HG03575 (cell line): ENCODE measurements around the gene NEK10.
"Not testable (repeated sequence)": the region's sequence is repeated elsewhere in the genome, so short reads cannot be mapped to it uniquely, and the experiment has no call there.

ENCODE experiments used
- ATAC-seq: cut with Tn5 transposase; IDR thresholded peaks from one replicate; pipeline ENCODE4 v1.9.1; 2021; ENCODE audit not compliant: unreplicated experiment, insufficient number of reproducible peaks, low FRiP score; ENCODE audit errors: extremely low read depth

NEK10 gene

DNA sequence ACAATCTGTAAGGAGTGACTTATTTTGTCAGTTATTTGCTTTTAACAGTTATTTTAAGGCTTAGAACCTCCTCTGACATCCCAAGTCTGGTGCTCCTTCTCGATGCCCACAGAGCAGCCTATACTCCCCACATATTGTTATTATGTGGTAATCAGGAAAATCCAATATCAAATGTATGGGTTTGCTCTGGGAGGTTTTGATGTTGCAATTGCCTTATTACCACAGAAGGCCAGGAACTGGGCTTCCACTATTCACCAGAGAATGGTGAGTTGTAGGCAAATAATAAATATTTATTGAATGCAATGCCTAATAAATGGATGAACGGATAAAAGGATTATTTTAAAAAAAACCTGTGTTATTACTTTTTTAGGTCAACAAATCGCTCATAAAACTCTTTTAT is 12.2 kb downstream of the NEK10 start:
- no peak for ATAC-seq

DNA sequence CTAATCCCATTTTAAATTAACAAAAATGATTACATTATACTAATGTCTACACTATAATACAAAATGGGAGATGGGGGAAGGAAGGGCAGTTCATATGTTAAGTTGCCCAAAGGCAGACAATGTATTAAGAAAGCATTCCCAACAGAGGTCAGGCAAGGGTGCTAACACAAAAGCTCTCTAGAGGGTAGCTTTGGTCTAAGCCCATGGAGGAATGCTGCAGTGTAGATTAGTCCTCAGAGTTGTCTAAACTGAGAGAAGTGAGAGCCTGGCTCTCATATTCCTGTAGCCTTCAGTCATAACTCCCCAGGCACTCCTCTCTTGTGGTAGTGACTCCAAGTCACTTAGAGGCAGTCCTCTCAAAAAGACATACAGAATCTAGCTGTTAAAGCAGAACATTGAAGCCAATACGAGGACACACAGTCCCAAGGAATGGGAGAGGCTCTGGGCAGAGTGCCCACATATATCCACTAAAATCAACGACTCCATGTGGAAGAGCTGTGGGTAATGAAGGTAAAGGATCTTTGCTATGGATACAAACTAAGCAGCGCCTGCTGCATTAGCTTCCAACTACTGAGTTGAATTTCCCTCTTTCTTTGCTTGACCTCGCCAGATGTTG is 14.5 kb downstream of the NEK10 start:
- no peak for ATAC-seq

DNA sequence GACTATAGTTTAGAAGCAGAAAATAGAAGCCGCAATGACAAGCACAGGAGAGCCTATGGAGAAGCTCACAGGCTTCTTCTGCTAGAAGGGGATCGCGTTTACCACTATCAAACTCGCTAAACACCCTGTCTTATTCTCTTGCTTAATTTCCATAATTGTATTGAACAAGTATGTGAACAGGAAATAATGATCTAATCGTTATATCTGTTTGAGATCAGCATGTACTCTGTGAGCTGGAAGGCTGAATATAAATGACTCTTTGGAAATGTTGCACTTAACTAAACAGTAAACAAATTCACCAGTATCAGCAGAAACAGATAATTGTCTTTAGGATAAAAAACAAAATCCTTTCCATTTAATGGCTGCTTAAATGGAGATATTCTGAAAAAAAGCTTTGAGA is 15.0 kb downstream of the NEK10 start:
- no peak for ATAC-seq

DNA sequence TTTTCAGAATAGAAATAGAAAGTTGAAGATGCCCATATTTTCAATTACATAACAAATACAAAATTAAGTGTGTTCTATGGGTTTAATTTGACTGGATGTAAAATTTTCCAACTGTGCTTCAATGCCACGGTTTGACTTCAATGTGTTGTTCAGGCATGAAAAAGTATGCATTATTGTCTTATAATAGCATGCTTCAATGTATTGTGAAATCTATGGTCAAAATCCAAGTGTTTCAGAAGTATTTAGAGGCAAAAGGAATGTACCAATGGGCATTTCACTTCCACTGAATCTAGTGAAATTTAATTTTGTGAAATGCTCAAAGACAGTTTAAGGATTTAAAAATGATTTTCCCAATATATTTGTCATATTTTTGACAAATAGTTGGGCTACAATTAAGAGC is 16.0 kb downstream of the NEK10 start:
- ATAC-seq = no peak

DNA sequence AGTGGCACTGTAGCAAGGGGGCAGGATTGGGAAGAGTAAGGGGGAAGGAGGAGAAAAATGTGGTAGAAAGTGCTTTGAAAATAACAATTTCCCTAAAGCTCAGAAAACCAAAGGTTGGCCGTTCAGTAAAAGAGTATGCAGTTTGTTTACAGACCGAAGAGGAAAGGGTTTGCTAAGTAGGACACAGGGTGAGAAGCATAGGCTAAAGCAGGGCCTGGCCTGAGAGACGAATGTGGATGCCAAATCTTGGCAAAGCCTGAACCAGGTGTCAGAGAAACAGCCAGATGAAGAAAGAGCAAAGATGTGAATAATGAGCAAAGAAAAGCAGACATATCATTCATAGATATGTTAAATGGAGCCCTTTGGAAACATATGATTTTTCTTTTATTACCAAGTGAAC is 17.1 kb downstream of the NEK10 start:
- ATAC-seq = no peak

DNA sequence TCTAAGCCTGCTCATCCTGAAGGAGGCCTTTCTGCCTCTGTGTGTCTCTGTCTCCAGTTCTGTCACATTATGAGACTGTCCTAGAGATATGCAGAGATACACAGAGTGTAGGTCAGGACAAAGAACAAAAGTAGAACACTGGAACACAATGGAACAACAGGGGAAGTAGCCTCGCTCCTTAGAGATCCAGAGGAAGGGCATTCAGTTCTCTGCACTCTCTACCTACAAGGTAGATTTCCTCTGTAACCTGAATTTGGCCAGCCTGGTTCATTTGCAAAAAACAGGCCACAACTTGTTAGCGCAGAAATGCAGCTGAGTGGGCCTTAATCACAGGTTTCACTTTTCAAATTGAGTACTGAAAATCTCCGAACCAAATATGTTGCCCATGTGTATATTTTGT is 19.4 kb downstream of the NEK10 start:
- ATAC-seq = no peak

DNA sequence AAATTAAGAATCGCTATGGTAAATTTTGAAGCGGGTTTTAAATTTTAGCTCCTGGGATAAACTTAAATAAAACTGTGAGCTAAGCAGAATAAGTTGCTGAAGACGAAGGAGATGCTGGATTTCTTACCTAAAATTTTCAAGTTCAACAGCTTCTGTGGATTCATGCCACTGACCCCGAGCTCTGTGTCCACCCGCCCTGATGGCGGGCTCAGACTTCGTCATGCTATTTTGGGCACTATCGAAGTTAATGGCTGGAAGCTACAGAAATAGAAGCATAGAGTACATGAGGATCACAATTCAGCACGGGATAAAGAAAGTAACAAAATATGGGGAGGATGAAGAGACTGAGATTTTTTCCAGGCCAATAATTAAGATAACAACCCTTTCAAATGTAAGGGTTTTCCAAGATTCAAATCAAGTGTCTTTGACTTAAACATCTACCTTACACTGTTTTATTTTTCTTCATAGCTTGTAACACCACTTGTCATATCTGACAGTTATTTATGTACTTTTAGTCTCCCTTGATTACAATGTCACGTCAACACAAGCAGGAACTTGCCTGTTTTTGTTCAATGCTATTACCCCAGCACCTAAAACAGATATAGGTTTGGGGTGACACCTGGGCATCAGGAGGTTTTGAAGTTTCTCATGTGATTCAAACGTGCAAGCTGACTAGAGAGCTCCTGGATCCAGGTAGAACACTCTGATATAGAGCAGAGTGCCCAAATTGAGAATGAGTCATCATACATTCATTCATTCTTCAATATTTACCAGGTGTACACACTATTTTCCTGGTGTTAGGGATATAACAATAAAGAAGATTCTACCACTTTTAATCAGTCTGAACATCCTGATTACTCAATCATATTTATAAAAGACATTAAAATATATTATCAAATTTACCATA is 23.0 kb downstream of the NEK10 start:
- no peak for ATAC-seq

DNA sequence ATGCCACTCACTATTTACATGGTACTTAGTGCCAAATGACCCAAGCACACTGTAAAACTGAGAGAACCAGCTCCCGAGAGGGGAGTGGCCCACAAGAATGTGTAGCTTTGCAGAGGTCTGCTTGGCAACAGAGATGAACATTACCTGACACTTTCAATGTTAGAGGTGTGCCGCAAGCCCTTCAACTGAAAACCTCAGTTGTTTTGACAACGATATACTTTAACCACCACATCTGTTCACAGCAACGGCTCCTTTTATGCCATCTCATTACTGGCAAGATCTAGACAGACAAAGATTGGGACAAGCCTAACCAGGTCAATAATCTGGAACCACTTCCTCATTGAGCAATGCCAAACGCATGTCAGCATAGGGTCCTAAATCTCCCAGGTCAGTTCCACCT is 23.7 kb downstream of the NEK10 start:
- no peak for ATAC-seq

DNA sequence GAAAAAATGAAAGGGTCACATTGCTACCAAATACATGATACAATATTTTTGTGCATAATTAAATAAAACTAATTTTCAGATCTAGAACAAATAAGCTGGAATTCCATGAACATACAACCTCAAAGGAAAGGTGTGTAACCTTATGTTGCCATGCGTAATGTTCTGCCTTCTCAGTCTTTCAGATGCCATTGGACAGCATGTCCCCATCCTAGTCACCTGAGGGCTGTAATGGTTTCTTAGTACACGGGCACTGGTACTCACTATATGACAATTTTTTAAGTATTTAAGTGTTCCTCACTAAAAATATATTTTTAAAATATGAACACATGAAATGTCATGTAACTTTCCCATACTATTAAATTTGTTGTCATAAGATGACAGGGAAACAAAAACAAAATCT is 24.1 kb downstream of the NEK10 start:
- no peak for ATAC-seq

DNA sequence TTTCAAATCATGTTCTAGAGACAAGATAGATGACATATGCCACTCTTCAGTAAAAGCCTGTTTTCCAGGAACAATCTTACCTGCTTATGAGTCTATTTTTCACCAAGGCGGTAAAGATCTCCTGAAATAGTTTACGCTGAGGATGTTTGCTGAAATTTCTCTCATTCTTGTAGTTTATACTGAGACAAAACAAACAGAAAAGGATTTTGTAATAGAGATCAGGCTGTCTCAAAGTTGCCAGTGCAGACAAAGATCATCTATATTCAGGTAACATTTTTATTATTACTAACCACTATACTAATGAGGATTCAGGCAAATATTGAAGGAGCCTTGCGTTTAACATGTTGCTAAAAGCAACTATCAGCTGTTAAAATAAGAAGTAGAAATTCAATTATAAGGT is 25.0 kb downstream of the NEK10 start:
- ATAC-seq = no peak

DNA sequence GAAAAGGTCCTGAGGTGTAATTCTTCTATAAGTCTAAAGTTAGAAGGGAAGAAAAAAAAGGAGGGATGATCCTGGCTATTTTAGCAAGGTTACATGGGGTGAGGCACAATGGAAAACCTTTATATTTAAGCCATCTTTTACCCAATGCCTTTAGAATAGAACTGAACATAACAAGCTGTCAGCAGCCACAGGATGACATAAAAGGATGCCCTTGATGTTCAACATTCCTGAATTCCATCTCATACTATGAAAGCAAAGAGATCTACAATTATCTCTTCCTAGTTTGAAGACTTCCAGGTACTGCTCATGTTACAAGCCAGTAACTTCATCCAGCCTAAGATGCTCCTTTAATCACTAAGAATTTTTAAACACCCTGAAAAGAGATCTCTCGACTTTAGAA is 26.9 kb downstream of the NEK10 start:
- no peak for ATAC-seq

DNA sequence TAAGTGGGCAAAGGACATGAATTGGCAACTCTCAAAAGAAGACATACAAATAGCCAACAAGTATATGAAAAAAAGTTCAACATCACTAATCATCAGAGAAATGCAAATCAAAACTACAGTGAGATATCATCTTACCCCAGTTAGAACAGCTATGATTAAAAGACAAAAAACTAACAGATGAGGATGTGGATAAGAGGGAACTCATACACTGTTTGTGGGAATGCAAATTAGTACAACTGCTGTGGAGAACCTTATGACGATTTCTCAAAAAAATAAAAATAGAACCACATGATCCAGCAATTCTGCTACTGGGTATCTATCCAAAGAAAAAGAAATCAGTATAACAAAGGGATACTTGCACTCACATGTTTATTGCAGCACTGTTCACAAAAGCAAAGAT is 28.6 kb downstream of the NEK10 start:
- peak; percentile 90 for ATAC-seq

DNA sequence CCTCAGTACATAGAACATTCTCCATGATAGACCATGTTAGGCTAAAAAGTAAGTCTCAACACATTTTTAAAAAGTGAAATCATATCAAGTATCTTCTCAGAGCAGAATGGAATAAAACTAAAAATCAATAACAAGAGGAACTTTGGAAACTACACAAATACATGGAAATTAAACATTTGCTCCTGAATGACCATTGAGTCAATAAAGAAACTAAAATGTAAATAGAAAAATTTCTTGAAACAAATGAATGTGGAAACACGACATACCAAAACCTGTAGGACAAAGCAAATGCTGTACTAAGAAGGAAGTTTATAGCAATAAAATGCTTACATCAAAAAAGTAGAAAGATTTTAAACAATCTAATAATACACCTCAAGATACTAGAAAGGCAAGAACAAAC is 33.6 kb downstream of the NEK10 start:
- no peak for ATAC-seq

DNA sequence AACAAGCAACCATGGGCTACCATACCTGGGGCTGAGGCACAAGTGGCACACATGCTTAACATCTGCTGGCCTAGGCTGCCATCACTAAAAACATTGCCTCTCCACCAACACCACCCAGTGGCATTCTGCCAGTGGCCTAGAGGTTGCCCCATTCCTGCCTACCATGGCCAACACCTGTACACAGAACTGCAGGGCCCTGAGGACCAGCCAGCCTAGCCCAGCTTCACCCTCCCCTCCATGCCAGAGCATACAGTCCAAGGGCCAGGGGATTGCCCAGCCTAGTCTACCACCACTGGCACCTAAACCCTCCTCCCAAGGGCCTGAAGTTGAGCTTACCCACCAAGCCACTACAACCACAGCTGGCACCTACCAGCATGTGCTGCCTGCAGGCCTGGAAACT is 35.3 kb downstream of the NEK10 start:
- no peak for ATAC-seq

DNA sequence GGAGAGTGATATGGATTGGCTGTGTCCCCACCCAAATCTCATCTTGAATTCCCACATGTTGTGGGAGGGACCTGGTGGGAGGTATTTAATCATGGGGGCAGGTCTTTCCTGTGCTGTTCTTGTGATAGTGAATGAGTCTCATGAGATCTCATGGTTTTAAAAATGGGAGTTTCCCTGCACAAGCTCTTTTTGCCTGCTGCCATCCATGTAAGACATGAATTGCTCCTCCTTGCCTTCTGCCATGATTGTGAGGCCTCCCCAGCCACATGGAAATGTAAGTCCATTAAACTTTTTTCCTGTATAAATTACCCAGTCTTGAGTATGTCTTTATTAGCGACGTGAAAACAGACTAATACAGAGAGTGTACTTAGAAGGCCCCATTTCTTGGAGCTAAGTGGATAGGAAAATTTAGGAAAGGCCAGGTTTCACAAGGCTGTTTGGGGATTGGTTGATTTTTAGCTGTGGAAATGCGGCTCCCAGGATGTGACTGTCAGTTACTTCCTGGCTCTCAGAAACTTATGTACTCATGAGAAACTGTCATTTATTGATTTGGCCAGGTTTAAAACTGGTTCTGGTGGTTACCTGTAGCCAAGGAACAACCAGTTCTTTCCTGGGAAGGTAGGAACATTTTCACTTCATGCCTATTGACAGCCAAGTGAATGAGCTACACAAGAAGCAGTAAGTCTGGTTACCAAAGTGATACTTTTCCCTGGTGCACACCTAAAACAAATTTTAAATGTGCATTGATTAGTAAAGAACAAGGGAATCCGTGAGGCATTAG is 40.0 kb downstream of the NEK10 start:
- not testable (repeated sequence) for ATAC-seq

DNA sequence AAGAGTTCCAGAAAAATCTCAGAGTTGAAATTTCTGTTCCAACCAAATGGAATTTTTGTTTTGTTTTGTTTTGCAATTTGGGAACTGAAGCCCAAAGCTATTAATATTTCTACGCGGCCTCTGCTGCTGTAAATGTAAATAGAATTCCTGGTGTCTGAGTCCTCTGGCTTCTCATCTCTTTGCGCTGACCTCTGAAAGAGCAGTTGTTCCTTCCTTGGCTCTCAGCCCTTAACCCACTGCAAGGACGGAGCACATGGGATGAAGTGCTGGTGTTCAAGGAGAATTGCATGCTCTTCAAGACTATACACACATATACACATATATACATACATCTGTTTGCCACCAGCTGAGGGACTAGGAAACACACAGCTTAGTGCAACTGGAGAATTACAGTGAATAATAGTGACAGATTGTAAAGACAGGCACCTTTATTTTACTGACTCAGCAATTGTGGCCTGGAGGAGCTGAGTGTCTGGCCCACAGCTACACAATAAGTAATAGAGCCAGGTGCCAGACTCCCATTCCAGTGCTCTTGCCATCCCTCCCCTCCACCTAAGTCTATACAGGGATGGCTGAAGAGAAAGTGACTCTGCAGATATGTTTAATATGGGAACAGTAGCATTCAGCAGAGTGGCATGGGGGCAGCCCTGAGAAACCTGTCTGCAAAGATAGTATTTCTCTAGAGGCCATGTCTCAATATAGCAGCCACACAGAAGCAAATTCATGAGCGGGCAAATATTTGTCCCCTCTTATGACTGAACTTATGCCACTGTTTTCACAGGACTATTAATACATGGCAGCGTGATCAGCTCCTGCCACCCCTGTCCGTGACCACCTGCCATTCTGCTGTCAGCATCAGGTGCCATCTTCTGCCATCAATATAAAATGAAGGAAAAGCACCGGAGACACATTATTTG is 42.3 kb downstream of the NEK10 start:
- no peak for ATAC-seq

DNA sequence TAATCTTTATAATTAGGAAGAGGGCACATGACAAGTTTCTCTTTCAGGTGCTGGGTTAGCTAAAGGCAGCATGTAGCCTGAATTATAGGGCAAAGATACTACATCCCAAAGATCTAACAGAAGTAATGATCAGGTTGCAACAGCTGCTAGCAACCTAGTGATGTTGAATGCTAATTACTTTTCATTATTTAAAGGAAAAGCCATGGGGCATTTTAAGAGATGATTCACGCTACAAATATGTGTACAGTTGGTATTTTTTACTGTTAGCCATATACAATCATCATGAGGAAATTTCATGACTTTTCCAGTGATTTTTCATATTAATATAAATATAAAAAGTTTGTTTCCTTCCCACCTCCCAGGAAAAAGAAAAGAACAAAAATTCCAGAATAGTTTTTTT is 43.0 kb downstream of the NEK10 start:
- ATAC-seq = no peak

DNA sequence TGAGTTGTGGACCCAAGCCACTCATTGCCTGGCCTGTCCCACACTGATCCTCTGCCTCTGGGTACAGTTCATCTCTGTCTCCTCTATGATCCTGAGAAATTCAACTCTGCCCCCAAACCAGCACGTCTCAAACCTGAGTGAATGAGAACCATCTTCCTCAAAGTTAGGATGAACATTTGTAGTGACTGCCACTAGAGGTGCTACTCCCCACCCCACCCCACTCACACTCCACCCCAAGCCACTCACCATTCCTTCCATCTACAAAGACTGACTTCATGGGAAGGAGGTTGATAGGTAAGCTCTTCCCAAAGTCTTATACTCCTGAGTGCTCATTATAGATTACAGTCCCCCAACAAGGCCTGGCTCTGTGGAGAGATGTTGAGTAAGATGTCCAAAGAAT is 43.8 kb downstream of the NEK10 start:
- no peak for ATAC-seq

DNA sequence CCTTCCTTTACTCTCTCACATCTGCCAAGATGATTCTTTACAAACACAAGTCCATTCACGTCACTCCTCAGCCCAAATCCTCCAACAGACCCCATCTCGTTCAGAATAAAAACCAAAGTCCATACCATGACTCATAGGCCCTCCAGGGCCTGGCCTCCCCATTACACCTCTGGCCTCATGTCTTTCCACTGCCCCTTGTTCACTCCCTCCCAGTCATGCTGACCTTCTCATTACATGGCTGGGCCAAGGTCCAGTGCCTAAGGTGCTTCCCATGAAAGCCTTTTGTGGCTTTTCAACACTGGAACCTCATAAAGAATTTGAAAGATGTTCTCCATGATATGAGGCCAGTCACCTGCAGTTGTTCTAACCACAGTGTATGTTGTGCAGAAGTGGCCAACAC is 44.5 kb downstream of the NEK10 start:
- ATAC-seq = no peak
